Activated naive CD8-positive, alpha-beta T cell treated with anti-CD3 and anti-CD28 coated beads, Interleukin-2, amount 50 U/mL, for 16 hours (primary cell): ENCODE data around the gene SLC12A6.
"Not testable (repeated sequence)": the region's sequence is repeated elsewhere in the genome, so short reads cannot be mapped to it uniquely, and the experiment has no call there.

Experiments used
- DNase-seq: peaks from one replicate; pipeline ENCODE4 v3.0.0-alpha.2; 2020; ENCODE audit warnings: low read depth, low spot score

SLC12A6 gene

DNA sequence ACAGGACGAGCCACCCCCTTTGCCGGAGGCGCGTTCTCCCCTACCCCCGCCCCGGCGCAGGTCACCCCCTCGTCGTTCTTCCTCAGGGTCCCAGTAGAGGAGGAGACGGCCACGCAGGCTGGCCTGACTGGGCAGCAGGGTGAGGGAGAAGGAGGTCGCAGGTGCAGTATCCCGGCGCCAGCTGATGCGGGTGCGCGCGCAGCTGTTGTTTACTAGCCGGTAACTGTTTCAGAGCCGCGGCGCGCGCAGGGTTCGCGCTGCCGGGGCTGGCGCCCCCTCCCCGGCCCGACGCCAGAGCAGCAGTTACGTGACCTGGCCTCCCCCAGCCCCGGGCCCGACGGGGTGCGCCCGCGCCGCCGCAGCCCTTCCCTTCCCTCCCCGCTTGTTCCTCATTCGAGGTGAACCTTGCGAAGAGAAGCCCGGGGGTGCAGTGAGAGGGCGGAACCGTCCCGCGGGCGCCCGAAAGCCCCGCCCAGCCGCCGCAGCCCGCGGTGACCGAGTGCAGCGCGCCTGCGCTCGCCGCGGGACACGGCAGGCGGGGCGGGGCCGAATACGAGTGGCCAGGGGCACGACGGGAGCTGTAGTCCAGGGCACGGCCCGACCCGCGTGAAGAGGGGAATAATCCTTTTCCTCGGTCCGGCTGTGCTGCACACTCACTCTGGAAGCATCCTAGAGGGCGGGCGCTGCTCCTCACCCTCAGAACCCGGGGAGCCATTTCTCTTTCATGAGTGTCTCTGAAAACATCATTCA is at the start of gene SLC12A6:
SLC12A6 (minus strand) TSS at position 225 of the 750 bp plus-strand sequence. CDS start 1,101 bp downstream, outside the sequence.
- DNase-seq: peak; percentile 84

DNA sequence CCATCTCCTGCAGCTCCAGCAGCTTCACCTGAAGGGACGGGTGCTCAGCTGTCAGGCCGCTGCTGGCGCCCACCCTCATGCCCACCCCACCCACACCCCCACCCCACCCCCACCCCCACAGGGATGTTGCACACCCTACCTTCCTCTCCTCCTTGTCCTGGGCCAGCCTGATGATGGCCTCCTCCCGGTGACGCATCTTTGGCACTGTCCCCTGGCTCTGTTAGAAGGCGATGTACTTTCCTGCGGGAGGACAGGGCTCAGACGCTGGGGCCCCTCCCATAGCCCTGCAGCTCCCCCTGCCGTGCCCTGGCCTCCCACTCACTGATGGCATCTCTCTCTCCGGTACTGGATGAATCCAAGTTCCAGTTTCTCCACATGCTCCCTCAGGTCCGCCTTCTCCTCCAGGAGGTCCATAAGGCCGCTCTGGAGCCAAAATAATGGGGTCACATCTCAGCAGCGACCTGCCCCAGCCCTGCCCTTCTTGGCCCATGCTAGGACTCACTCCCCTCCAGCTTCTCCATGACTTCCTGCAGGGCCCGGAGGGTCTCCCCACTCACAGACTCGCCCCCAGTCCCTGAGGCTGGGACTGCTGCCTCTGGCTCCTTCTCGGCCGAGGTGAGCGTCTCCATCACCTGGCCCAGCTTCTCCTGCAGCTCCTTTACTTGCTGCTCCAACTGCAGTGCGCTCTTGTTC is 44.4 kb upstream of the SLC12A6 start:
- DNase-seq: not testable (repeated sequence)

DNA sequence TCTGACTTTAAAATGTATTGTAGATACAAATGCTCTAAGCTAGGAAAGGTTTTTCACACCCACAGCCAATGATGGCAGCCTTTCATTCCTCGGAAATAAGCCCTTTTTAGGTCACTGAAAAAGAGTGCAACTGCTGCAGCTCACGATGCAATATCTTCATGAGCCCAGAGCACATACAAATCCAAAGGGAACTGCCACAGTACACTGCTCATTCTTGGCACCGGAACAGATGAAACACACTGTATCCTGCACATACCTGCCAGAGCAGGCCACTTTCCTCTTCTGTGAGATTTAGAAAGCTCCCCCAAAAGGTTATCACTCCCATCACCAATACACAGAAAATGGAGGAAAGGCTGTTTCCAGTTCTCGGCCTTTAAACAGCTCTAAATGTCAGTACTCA is 42.9 kb upstream of the SLC12A6 start:
- DNase-seq: not testable (repeated sequence)

GRCh38 chr15:34376856-34377255 is 39.3 kb upstream of the SLC12A6 start:
- DNase-seq: no peak

DNA sequence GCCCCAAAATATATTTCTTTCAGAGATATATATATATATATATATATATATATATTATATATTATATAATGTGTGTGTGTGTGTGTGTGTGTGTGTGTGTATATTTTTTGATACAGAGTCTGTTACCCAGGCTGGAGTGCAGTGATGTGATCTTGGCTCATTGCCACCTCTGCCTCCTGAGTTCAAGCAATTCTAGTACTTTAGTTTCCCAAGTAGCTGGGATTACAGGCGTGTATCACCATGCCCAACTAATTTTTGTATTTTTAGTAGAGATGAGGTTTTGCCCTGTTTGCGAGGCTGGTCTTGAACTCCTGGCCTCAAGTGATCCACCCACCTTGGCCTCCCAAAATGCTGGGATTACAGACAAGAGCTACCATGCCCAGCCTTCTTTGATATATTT is 38.0 kb upstream of the SLC12A6 start:
- not testable (repeated sequence) for DNase-seq

DNA sequence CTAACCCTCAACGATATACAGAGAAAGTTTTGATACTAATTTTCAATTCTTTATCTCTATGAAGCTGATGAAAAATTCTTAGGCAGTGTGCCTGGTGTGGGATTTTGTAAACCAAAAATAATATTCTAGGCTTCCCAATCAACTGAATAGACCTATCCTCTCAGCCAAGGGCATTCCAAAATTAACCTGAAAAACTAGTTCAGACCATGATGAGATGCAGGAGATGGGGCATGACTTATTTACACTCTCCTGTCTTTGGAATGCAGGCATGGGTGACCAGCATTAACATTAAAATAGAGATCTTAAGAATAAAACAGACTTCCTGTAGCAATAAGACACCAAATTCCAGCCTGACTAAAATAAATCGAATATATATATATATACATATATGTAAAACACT is 37.2 kb upstream of the SLC12A6 start:
- DNase-seq: no peak

GRCh38 chr15:34373951-34374350 is 36.4 kb upstream of the SLC12A6 start:
- no peak for DNase-seq

DNA sequence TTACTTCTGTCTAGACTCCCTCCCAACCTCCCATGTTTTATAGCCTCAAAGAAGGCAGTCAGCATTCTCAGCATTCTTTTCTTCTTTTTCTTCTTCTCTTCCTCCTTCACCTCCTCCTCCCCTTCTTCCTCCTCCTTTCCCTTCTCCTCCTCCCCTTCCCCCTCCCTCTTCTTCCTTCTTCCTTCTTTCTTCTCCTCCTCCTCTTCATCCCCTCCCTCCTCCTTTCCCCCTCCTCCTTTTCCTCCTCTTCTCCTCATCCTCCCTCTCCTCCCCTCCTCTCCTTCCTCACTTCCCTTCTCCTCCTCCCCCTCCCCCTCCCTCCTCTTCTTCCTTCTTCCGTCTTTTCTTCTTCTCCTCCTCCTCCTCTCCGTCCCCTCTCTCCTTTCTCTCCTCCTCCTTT is 33.1 kb upstream of the SLC12A6 start:
- DNase-seq: no peak

- DNase-seq: no peak
Observed at GRCh38 chr15:34370129-34370528, 32.5 kb upstream of the SLC12A6 start.

DNA sequence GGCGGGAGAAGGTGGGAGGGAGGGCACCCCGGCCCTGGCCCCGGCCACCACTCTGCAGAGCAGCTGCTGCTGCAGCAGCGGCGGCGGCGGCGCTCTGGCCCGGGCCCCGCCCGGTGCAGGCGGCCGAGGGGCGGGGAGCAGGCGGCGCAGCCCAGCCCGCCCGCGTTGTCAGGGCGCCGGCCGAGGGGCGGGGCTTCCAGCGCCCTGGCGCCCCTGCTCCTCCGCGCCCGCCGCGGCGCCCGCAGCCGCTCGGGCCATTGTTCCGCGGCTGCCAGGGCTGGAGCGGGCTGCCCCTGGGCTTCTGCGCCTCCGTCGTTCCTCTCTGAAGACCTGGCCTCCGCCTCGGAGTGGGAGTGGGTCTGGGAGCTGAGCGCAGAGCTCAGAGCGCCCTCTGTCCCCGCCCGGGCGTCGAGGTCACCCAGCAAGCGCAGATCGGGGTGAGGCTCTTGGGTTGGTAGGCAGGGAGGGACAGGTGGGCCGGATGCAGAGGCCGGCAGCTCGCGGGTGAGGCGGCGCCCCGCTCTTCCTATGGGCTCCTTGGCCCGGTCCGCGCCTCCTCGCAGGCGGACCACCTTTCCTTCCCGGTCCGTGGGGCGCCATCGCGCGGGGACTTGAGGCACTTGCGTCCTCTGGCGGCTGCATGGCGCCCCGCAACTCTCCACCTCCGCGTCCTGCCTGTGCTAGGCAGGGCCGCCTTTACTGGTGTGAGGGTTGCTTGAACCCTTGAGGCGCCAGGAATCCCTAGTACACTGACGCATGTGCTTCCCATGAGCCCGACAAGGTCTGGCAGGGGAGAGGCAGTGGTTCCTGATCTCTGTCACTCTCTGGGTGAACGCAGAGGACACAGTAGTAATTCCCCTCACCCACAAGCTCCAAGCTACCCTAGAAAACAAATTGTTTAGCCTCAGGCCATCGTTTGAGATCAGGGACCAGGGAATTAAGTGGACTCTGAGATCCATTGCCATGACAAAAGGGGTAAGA is 29.8 kb upstream of the SLC12A6 start, which contains the start of gene LPCAT4:
LPCAT4 (minus strand) TSS at position 96 of the 981 bp plus-strand sequence. CDS start 96 bp downstream, outside the sequence.
- DNase-seq: peak; percentile 72

- DNase-seq: no peak
Observed at GRCh38 chr15:34366271-34367065, 28.9 kb upstream of the SLC12A6 start.

DNA sequence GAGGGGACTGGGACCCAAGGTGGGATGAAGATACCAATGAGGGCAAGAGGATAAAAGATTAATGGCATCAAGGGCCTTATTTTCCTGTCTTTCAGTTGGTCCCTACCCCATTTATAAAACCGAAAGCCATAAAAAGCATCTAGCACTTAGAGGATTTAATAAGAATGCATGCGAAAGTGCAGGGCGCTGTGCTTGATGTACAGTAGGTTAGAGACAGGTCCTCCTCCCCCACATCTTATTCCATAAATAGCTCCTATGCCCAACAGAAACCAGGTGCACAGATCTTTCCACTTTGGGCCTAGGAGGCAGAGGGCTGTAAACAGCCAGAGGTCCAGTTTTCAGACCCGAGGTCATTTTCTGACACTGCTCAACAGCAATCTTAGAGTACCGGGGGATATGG is 28.3 kb upstream of the SLC12A6 start:
- no peak for DNase-seq

GRCh38 chr15:34365091-34365825 is 27.7 kb upstream of the SLC12A6 start:
- no peak for DNase-seq

- no peak for DNase-seq
Observed at GRCh38 chr15:34364041-34364440, 26.5 kb upstream of the SLC12A6 start.

DNA sequence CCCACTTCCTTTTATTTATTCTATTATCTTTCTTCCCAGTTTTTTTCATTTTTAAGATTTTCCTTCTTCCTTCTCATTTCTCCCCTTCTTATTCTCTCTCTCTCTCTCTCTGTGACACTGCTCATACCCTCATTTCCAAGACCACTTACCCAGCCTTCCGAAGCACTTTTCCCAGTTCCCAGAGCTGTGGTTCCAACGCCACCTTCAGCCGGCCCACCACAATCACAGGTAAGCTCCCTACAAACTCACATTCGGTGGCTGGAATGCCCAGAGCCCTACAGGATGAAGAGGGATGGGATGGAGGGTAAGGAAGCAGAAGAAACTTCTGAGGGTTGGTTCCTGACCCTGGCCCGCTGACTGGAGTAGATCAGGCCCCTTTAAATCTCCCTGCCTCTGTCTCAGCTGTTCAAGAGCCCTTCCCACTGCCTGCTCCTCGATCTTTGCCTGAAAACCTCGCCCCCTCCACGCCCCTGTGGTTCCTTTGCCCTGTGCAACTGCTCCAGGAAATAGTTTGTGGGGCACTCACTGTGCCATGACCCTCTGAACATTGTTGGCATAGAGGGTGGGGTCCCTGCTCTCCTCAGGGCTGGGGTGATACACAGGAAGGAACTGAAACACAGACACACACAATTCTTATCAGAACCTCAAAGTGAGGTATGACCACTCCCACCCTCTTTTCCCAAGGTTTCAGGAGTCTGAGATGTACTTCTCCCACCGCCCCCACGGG is 24.6 kb upstream of the SLC12A6 start:
- DNase-seq: no peak

DNA sequence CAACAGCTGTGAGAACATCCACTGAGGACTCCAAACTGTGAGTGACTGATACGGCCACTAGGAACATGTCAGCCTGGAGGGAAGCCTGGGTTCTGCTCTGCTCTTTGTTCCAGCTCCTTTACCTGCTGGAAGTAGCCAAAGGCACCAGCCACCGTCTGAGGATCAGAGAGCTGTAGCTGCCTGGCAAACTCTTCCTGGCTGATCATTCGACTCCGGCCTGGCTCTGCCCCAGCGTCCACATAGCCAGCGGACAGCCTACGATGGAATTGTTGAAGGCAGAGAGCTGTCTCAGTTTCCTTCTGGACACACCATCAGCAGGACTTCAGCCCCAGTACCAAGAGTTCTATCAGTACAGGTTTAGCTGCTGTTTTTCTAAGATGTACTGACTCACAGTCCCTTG is 23.7 kb upstream of the SLC12A6 start:
- DNase-seq: no peak

DNA sequence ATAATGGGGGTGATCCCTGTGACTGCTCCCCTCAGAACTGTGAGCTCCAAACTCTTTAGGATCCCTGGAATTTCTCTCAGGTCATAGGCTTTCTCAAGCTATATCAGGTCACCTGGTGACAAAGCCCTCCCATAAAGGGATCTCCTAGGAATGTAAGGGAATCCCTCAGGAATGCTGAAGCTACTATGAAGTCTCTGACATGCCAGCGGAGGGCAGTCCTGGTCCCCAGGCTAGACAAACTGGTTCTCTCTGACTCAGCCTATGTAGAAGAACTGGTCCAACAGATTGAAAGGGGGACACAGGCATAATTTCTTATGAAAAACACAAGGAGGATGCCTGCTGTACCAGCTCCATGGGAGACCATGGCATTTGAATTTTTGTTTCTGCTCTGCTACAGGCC is 22.7 kb upstream of the SLC12A6 start:
- DNase-seq: no peak

- DNase-seq: no peak
Observed at GRCh38 chr15:34359416-34359815, 21.8 kb upstream of the SLC12A6 start.

- no peak for DNase-seq
Observed at GRCh38 chr15:34358948-34359347, 21.4 kb upstream of the SLC12A6 start.

GRCh38 chr15:34358367-34358766 is 20.8 kb upstream of the SLC12A6 start:
- DNase-seq: no peak
